Measurements from ENCODE around the gene ATAD3C.

ATAD3C gene

DNA sequence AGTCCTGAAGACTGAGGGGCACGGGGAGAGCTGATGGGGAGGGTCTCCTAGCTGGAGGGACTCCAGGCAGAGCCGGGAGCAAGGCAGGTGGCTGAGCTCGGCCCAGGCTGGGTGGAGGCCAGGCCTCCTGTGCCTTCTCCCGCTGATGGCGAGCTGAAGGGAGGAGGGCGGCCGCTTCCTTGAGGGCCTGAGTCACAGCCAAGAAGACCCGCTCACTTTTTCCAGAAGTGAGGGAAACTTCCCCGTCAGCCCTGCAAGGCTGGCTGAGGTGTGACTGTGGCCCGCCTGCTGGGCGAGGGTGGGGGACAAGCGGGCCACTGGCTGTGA, 15.7 kb upstream of the ATAD3C start:
- peak overlapping the region; percentile 39 for H3K4me3 ChIP-seq (ENCODE audit: low read depth, low read length)
- TF ChIP-seq, protein P1, sequence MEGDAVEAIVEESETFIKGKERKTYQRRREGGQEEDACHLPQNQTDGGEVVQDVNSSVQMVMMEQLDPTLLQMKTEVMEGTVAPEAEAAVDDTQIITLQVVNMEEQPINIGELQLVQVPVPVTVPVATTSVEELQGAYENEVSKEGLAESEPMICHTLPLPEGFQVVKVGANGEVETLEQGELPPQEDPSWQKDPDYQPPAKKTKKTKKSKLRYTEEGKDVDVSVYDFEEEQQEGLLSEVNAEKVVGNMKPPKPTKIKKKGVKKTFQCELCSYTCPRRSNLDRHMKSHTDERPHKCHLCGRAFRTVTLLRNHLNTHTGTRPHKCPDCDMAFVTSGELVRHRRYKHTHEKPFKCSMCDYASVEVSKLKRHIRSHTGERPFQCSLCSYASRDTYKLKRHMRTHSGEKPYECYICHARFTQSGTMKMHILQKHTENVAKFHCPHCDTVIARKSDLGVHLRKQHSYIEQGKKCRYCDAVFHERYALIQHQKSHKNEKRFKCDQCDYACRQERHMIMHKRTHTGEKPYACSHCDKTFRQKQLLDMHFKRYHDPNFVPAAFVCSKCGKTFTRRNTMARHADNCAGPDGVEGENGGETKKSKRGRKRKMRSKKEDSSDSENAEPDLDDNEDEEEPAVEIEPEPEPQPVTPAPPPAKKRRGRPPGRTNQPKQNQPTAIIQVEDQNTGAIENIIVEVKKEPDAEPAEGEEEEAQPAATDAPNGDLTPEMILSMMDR (IDR thresholded peaks at IDR 0.05; ENCODE audit: control insufficient read depth, extremely low read depth, insufficient read depth), result no peak
- no peak for DNase-seq (ENCODE audit: low read depth)

DNA sequence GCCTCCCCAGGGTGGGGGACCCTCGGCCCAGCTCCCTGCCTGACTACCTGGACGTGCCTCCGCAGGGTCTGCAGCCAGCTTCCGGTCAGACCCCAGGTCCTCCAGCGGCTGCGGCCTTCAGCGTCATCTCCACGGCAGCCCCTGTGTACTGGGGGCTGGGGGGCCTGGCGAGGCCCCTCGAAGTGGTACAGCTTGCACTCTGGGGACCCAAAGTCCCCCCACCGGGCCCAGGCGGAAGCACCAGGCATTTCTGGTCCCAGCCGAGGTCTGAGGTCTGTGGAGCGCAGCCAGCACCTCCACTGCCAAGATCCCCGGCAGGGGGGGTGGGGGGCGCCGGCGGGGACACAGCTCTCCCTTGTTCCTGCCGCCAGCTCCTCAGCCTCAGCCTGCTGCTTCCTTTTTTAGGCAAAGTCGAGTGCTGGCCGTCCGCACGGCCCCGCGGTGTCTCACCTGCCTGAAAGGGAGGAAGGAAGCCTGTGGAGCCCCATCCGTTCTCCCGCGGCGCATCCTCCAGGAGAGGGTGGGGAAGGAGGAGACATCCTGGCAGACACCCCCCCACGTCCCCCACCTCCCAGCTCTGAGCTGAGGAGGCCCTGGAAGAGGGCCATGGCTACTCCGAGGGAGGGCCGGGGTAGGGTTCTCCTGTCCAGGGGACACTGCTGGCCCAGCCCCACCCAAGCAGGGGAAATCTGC, 15.2 kb upstream of the ATAD3C start:
- H3K4me3 ChIP-seq (ENCODE audit: low read depth, low read length), result no peak overlapping the region; the same call in 1 of the 2 replicates
- TF ChIP-seq, protein P1 (IDR thresholded peaks at IDR 0.05; ENCODE audit: control insufficient read depth, extremely low read depth, insufficient read depth), result no peak
- no peak for DNase-seq (ENCODE audit: low read depth)

DNA sequence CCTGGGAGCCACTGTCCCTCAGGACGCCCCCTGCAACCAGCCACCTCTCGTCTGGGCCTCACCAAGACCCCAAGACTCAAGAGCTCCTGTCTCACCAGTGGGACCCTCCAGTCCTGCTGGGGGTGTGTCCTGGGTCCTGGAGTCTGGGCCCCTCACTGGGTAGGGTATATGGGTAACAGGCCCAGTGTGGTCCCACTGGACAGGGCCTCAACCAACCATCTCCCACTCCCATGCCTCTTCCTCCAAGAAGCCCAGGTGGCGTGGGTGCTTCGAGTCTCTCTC, 14.7 kb upstream of the ATAD3C start:
- TF ChIP-seq, protein P1 (IDR thresholded peaks at IDR 0.05; ENCODE audit: control insufficient read depth, extremely low read depth, insufficient read depth), result no peak
- H3K4me3 ChIP-seq (ENCODE audit: low read depth, low read length), result peak overlapping the region; percentile 54
- DNase-seq (ENCODE audit: low read depth), result no peak

DNA sequence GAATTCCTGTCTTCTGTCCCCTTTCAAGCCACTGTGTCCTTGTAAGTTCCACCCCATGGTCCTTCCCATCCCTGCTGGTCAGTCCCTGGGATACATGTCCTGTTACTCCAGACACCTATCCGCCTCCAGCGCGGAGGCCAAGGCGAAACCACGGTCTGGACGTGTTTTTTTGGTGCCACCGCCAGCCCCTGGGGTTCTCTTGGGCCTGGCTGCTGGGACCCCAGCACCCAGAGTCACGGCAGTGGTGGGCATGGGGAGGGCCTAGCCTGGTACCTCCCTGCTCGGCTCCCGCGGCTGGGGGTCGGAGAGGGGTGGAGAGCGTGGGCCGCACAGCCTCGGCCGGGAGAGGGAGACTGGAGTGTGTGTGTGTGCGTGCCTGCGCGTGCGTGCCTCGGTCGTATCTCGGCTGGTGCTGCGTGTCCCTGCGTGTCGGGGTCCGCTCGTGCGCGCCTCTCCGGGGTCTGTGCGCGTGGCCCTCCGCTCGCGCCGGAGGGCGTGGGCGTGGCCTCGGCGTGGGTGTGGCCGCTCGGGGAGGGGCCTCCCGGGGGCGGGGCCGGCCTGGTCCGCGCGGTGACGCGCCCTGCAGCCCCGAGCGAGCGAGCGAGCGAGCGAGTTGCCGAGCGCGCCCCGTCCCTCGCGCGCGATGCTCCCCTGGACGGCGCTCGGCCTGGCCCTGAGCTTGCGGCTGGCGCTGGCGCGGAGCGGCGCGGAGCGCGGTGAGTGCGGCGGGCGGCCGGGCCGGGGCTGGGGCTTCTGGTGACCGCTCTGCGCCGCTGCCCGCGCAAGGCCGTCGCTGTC, 14.2 kb upstream of the ATAD3C start, which contains the start of gene VWA1:
TSS of gene VWA1 (plus strand) at position 585 of the 798 bp plus-strand sequence. CDS start at position 644, 59 bp downstream.
- TF ChIP-seq, protein P1 (IDR thresholded peaks at IDR 0.05; ENCODE audit: control insufficient read depth, extremely low read depth, insufficient read depth), result no peak
- no peak for DNase-seq (ENCODE audit: low read depth)
- peak within 1 kb of the TSS; percentile 95 for H3K4me3 ChIP-seq (ENCODE audit: low read depth, low read length)

DNA sequence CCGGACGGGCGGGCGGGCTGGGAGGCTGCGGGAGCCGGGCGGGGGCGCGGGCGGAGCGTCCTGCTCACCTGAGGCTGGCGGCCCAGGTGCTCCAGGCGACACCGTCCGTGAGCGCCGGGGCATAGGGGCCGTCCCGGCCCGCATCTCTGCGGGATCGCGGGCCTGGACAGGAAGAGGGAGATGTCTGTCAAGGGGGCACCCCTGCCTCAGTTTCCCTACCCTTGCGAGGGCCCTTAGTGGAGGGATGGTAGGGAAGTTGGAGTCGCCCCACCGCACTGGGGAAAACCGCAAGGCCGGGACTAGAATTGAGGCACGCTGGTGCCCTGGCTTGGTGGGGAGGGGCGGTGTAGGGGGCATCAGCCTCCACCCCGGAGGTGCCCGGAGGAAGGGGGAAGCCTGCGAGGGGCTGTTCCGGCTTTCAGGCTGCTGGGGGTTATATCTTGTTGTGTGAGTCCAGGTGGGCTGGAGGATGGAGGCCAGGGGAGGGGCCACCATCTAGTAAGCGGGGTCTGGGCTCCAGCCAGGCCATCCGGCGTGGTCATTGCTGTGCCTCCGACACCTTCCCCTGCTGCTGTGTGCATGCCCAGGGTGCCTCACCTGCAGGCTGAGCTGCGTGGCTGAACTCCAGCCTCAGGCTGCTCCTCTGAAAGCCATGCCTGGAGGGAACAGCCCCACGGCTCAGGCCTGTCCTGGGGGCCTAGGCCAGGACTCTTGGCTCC, 13.4 kb upstream of the ATAD3C start:
- no peak for DNase-seq (ENCODE audit: low read depth)
- TF ChIP-seq, protein P1 (IDR thresholded peaks at IDR 0.05; ENCODE audit: control insufficient read depth, extremely low read depth, insufficient read depth), result no peak
- H3K4me3 ChIP-seq (ENCODE audit: low read depth, low read length), result peak overlapping the region; percentile 95

DNA sequence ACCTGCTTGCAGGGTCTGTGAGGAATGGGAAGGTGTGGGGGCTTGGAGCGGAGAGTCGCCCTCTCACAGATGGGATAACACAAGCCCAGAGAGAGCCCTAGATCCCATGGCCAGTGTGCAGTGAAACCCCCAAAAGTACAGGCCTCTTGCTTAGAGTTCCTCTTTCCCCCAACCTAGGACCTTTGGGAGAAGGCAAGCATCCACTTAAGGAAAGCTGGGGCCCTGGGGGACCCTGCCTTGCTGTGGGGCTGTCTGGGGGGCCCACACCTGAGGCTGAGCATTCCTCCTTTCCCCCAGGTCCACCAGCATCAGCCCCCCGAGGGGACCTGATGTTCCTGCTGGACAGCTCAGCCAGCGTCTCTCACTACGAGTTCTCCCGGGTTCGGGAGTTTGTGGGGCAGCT, 12.9 kb upstream of the ATAD3C start:
- H3K4me3 ChIP-seq (ENCODE audit: low read depth, low read length), result peak overlapping the region; percentile 95
- no peak for DNase-seq (ENCODE audit: low read depth)
- TF ChIP-seq, protein P1 (IDR thresholded peaks at IDR 0.05; ENCODE audit: control insufficient read depth, extremely low read depth, insufficient read depth), result no peak

Data from LNCaP clone FGC (cell line).